HUES48 (cell line): ENCODE measurements around the gene TMEM171.

Experiments used
- H3K27ac ChIP-seq: one replicate; pipeline ENCODE4 v1.7.0; 2013; ENCODE audit warnings: low read depth, low read length, inconsistent platforms
- H3K27me3 ChIP-seq: 2 replicates; pipeline ENCODE4 v1.6.1; 2013; ENCODE audit warnings: mild to moderate bottlenecking, low read length; ENCODE audit not compliant: control insufficient read depth, insufficient read depth
- H3K36me3 ChIP-seq: 2 replicates; pipeline ENCODE4 v1.6.1; 2013; ENCODE audit warnings: low read length; ENCODE audit not compliant: control insufficient read depth, insufficient read depth
- H3K4me1 ChIP-seq: 2 replicates; pipeline ENCODE4 v1.6.1; 2013; ENCODE audit warnings: mild to moderate bottlenecking, low read length; ENCODE audit not compliant: control insufficient read depth, insufficient read depth
- H3K4me3 ChIP-seq: 2 replicates; pipeline ENCODE4 v1.5.1; 2013; ENCODE audit warnings: mild to moderate bottlenecking, low read depth, low read length
- H3K9ac ChIP-seq: 2 replicates; pipeline ENCODE4 v1.6.1; 2013; ENCODE audit warnings: mild to moderate bottlenecking, low read depth, low read length, moderate library complexity
- H3K9me3 ChIP-seq: 2 replicates; pipeline ENCODE4 v1.6.1; 2013; ENCODE audit warnings: low read length; ENCODE audit not compliant: control insufficient read depth, insufficient read depth

TMEM171 gene

DNA sequence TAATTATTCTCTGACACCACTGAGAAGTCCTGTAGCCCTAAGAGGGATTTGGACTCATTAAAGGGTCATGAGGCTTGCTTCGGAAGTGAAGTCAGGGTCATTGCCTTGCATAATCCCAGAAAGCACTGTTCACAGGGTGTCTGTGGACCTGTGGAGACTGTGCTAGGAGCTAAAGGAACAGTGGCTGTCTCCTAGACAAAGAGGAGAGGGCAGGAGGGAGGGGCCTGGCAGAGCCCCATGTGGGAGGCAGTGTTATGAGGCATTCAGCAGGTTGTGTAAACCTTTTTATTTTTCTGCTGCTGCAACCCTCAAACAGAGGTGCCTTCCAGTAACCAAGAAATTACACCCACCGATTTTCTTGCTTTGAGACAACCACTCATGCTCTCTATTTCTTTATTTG lies 55.9 kb downstream of the TMEM171 start:
- no peak overlapping the region for H3K9ac ChIP-seq
- H3K9me3 ChIP-seq, result no peaks in the 10 kb centered on the region
- H3K4me3 ChIP-seq, result no peak overlapping the region
- H3K36me3 ChIP-seq, result no peaks in the 10 kb centered on the region
- no peaks in the 10 kb centered on the region for H3K27me3 ChIP-seq
- H3K27ac ChIP-seq, result no peak overlapping the region
- H3K4me1 ChIP-seq, result peaks cover 7% of the 10 kb centered on the region; the same call in 1 of the 2 replicates

DNA sequence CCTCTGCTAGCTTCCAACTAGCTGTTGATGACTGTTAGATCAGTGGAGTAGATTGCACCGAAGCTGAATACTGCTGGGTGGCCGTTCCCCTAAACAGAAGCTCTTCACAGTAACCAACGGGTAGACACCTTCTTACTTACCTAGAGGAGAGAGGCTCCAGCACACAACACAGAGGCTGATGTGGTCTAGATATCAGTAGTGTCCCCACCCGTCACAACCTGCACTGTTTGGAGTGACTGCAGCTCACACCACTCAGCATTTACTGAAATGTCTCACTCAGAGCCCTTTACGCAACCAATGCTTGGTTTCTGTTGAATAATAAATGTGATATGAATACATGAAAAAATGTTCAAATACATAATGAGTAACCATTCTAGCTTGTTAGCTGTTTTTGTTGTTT lies 57.9 kb downstream of the TMEM171 start:
- Histone ChIP-seq H3K9ac (no peak overlapping the region), H3K27ac (no peak overlapping the region), H3K4me1 (no peaks in the 10 kb centered on the region), H3K9me3 (no peaks in the 10 kb centered on the region), H3K4me3 (no peak overlapping the region), H3K27me3 (no peaks in the 10 kb centered on the region), H3K36me3 (no peaks in the 10 kb centered on the region)

DNA sequence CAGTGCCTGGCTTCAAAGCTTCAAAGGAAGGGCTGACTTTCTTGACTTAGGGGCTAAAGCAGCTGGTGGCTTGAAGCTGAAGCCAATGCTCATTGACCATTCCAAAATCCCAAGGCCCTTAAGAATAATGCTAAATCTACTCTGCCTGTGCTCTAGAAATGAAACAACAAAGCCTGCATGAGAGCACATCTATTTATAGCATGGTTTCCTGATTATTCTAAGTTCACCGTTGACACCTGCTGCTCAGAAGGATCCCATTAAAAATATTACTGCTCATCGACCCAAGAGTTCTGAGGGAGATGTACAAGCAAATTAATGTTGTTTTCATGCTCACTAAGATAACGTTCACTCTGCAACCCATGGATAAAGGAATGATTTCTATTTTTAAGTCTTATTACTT lies 59.4 kb downstream of the TMEM171 start:
- H3K27ac ChIP-seq, result no peak overlapping the region
- H3K9me3 ChIP-seq, result no peaks in the 10 kb centered on the region; the same call in 1 of the 2 replicates
- no peak overlapping the region for H3K9ac ChIP-seq
- no peak overlapping the region for H3K4me3 ChIP-seq
- no peaks in the 10 kb centered on the region for H3K27me3 ChIP-seq
- no peaks in the 10 kb centered on the region for H3K4me1 ChIP-seq
- H3K36me3 ChIP-seq, result no peaks in the 10 kb centered on the region

- Histone ChIP-seq H3K4me1 (no peaks in the 10 kb centered on the region), H3K9ac (no peak overlapping the region), H3K9me3 (no peaks in the 10 kb centered on the region; the same call in 1 of the 2 replicates), H3K27me3 (no peaks in the 10 kb centered on the region), H3K36me3 (no peaks in the 10 kb centered on the region), H3K27ac (no peak overlapping the region), H3K4me3 (no peak overlapping the region)
Measured at GRCh38 chr5:73180566-73180965, 60.2 kb downstream of the TMEM171 start.
